GM18907 (cell line): ENCODE results near the gene MGARP.

ENCODE experiments used
- ATAC-seq: cut with Tn5 transposase; IDR thresholded peaks from one replicate; pipeline ENCODE4 v1.9.1; 2021; ENCODE audit warnings: mild to moderate bottlenecking, moderate library complexity; ENCODE audit not compliant: unreplicated experiment

The MGARP gene

GRCh38 chr4:139246166-139246565, 33.9 kb downstream of the MGARP start:
- no peak for ATAC-seq

- ATAC-seq = no peak
Measured at GRCh38 chr4:139245590-139245989, 34.4 kb downstream of the MGARP start.

- no peak for ATAC-seq
Measured at GRCh38 chr4:139243448-139244365, 36.3 kb downstream of the MGARP start.

GRCh38 chr4:139242511-139243051, 37.4 kb downstream of the MGARP start:
- ATAC-seq = no peak

- ATAC-seq = no peak
Measured at GRCh38 chr4:139241784-139242151, 38.3 kb downstream of the MGARP start.

- no peak for ATAC-seq
Measured at GRCh38 chr4:139241086-139241783, 38.8 kb downstream of the MGARP start.

GRCh38 chr4:139239127-139239772, 40.8 kb downstream of the MGARP start:
- ATAC-seq = no peak

GRCh38 chr4:139234253-139234652, 45.8 kb downstream of the MGARP start:
- no peak for ATAC-seq

GRCh38 chr4:139229534-139230039, 50.4 kb downstream of the MGARP start:
- no peak for ATAC-seq

- ATAC-seq = no peak
Measured at GRCh38 chr4:139227729-139228404, 52.2 kb downstream of the MGARP start.

GRCh38 chr4:139223682-139224317, 56.2 kb downstream of the MGARP start:
- ATAC-seq = peak; percentile 58

- no peak for ATAC-seq
Measured at GRCh38 chr4:139222215-139222614, 57.8 kb downstream of the MGARP start.

GRCh38 chr4:139221687-139222086, 58.3 kb downstream of the MGARP start:
- no peak for ATAC-seq

- ATAC-seq = no peak
Measured at GRCh38 chr4:139219450-139220055, 60.5 kb downstream of the MGARP start.
